Colon (tissue), 2 donors: ENCODE data around the gene CD6.

Experiments used
- FAIRE-seq: peaks from 2 replicates; lab custom pipeline; 2012; peaks lifted over from hg19 to GRCh38; lab: Jason Lieb, UNC
- donor health status: control.
- donor health status: control.

The CD6 gene

GRCh38 chr11:61027141-61027840 lies 55.8 kb downstream of the CD6 start:
- no peak for FAIRE-seq

GRCh38 chr11:61028135-61028729 lies 56.8 kb downstream of the CD6 start:
- no peak for FAIRE-seq

- FAIRE-seq = no peak
These were observed 61.3 kb downstream of the CD6 start for GRCh38 chr11:61032824-61033223.

GRCh38 chr11:61033417-61033816 lies 61.9 kb downstream of the CD6 start:
- no peak for FAIRE-seq

GRCh38 chr11:61034111-61034510 lies 62.6 kb downstream of the CD6 start:
- no peak for FAIRE-seq

GRCh38 chr11:61034704-61035525 lies 63.4 kb downstream of the CD6 start:
- FAIRE-seq = no peak

GRCh38 chr11:61035526-61035835 lies 64.0 kb downstream of the CD6 start:
- FAIRE-seq = no peak

GRCh38 chr11:61037441-61038093 lies 66.1 kb downstream of the CD6 start:
- FAIRE-seq = no peak

- no peak for FAIRE-seq
These were observed 68.4 kb downstream of the CD6 start for GRCh38 chr11:61039916-61040315.

- FAIRE-seq = no peak
These were observed 70.5 kb downstream of the CD6 start for GRCh38 chr11:61041755-61042518.

GRCh38 chr11:61042537-61042936 lies 71.1 kb downstream of the CD6 start:
- FAIRE-seq = no peak

GRCh38 chr11:61042961-61043540 lies 71.6 kb downstream of the CD6 start:
- no peak for FAIRE-seq

- no peak for FAIRE-seq
These were observed 73.8 kb downstream of the CD6 start for GRCh38 chr11:61045271-61045670.

- no peak for FAIRE-seq
These were observed 75.4 kb downstream of the CD6 start for GRCh38 chr11:61046833-61047232.

GRCh38 chr11:61048368-61049062 lies 77.0 kb downstream of the CD6 start:
- FAIRE-seq = no peak

GRCh38 chr11:61049063-61049377 lies 77.5 kb downstream of the CD6 start:
- no peak for FAIRE-seq

- FAIRE-seq = no peak
These were observed 78.4 kb downstream of the CD6 start for GRCh38 chr11:61049859-61050258.

- FAIRE-seq = no peak
These were observed 80.9 kb downstream of the CD6 start for GRCh38 chr11:61052182-61052972.

- FAIRE-seq = no peak
These were observed 81.7 kb downstream of the CD6 start for GRCh38 chr11:61053191-61053590.

- no peak for FAIRE-seq
These were observed 83.0 kb downstream of the CD6 start for GRCh38 chr11:61054513-61054912.
